ENCODE data around the gene ZNF583. TPM values are rescaled to one million over a fixed set of nuclear protein-coding genes. Genes with fewer than 3 reads are reported as not detected.

Gene ZNF583
- total RNA-seq (1 to 10 TPM; 4.1 to 7.9 (median 5.4) TPM), polyA plus RNA-seq (1 to 10 TPM; 3.3 to 4.9 TPM)
- long read RNA-seq, donor 1, full-length matches to known transcripts, result 2 of 2 reads
- long read RNA-seq, donor 1, partial matches to known transcripts, result 0 of 2 reads
- long read RNA-seq, donor 1, other reads (novel, unspliced or antisense), result 0 of 2 reads
- long read RNA-seq, donor 2, full-length matches to known transcripts, result 6 of 16 reads
- long read RNA-seq, donor 2, partial matches to known transcripts, result 0 of 16 reads
- long read RNA-seq, donor 2, other reads (novel, unspliced or antisense), result 10 of 16 reads
- long read RNA-seq, donor 3, full-length matches to known transcripts, result 3 of 4 reads
- long read RNA-seq, donor 3, partial matches to known transcripts, result 0 of 4 reads
- long read RNA-seq, donor 3, other reads (novel, unspliced or antisense), result 1 of 4 reads

DNA sequence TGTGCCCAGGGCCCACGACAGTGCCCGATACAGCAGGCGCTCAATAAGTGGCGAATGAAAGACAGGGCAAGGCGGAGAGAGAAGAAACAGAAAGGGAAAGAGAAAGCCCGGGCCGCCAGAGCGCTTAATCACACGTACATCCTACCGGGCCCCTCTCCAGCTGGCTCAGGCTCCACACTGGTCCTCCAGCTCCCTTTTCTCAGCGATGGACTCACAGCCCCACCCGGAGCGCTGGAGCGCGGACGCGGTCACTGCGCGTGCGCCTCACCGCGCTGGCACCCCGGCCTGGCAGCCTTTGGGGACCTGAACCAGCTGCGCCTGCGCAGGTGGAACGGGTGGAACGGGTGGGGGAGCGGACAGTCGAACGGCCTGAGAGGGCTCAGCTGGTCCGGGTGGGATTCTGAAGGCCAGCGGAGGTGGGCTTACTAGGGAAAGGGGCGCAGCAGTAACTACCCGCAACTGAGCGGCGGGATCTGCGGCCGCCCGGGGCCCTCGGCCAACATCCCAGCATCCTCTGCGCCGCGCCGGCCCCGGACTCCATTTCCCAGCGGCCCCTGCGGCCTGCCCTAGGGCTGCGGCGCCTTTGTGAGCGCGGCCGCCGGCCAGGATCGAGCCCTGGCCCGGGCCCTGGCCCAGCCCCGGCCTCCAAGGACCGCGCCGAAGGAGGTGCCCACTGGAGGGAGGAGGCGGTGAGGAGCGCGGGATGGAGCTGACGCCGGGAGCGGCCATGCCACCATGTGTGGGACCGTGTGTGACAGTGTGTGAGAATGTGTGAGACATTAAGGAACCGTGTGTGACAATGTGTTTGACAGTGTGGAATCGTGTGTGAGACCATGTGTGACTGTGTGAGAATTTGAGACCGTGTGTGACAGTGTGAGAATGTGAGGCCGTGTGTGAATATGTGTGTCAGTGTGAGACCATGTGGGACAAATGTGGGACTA is at the start of gene ZNF583:
TSS of gene ZNF583 (plus strand) at position 569 of the 941 bp plus-strand sequence. CDS start 2,783 bp downstream, outside the sequence.
- ATAC-seq (peak; percentile 95 to 99 (median 98)), DNase-seq (peak; percentile 96 to 98 (median 98))
- Histone ChIP-seq H3K27me3 (no peaks in the 10 kb centered on the region), H3K4me1 (peaks cover 0 to 19% (median 14%) of the 10 kb centered on the region in 12 donors), H3K9me3 (peaks cover 0 to 72% (median 39%) of the 10 kb centered on the region in 12 donors), H3K4me3 (peak within 1 kb of the TSS; percentile 51 to 91 (median 72)), H3K36me3 (peaks cover 0 to 33% (median 26%) of the 10 kb centered on the region in 9 donors), H3K27ac (peak within 1 kb of the TSS; percentile 89 to 99 (median 96))
- 0 to 1% (median 1%) methylated on average over 58 to 70 of the region's 70 CpGs for WGBS, 4 donors
- peak in 1 of 2 donors; percentile 60 for TF ChIP-seq POLR2A (IDR thresholded peaks at IDR 0.05)
- TF ChIP-seq CTCF (IDR thresholded peaks at IDR 0.05), result peak in 1 of 12 donors; percentile 8
- intact Hi-C loops (cut with DNase I), result loop anchor here in 6 of 10 donors (1.0 to 10.0 kb wide), 7 partner anchors 11 to 163 kb away; partner anchors contain the start of genes ZNF667 (in 4 of the 6), ZFP28 (in 2 of the 6), ZNF470 (in 2 of the 6) and ZNF582 (in 2 of the 6)

DNA sequence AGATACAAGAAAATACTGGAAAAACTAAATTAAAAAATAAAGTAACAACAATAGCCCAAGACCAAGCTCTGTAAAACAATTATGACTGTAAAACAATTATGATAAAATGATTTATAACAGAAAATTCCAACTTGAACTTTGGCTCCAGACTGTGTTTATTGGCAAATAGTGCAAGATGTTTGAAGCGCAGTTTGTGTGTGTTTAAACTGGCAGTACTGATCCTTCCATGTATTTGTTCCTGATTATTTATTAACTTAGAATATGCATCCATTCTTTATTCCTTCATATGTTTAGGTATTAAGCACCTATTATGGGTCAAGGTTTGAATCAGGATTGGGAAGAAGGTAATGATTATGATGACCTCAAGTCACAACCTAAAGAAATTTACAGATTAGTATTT is 48.6 kb upstream of the ZNF583 start:
- no peak for ATAC-seq
- no peaks in the 10 kb centered on the region for H3K27me3 ChIP-seq

DNA sequence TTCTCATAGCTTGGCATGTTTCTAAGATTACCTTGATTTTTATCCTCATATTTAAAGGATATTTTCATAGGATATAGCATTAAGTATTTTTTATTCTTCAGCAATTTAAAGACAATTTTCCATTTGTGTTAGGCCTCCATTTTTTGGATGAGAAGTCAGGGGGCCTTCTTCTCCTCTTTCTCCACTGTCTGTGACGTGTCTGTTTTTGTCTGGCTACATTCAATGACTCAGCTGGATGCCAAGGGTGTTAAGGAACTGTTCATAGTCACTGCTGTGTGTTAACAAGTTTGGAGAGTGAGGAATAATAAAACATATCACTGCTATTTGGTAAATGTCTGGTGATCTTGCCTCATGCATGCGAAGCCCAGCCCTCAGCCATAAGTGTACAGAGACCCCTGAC is 47.2 kb upstream of the ZNF583 start:
- Histone ChIP-seq H3K4me3 (no peak overlapping the region), H3K27me3 (no peaks in the 10 kb centered on the region), H3K9me3 (peaks cover 0 to 35% (median 12%) of the 10 kb centered on the region in 12 donors), H3K27ac (no peak overlapping the region), H3K4me1 (no peaks in the 10 kb centered on the region), H3K36me3 (peaks cover 0 to 17% (median 0%) of the 10 kb centered on the region in 9 donors)
- ATAC-seq (no peak), DNase-seq (no peak)
- TF ChIP-seq CTCF (IDR thresholded peaks at IDR 0.05) (no peak), POLR2A (IDR thresholded peaks at IDR 0.05) (no peak)
- intact Hi-C loops (cut with DNase I), result loop anchor here in 2 of 10 donors (10.0 kb wide), 2 partner anchors 182 to 282 kb away; partner anchors contain the start of gene GALP (in 1 of the 2)
- 69 to 78% (median 72%) methylated on average over 2 of the region's 2 CpGs for WGBS, 4 donors

More for the DNA sequence above, 48.6 kb upstream of the ZNF583 start:
- Histone ChIP-seq H3K27ac (no peak overlapping the region), H3K4me1 (no peaks in the 10 kb centered on the region), H3K4me3 (no peak overlapping the region), H3K9me3 (peaks cover 0 to 21% (median 6%) of the 10 kb centered on the region in 12 donors), H3K36me3 (peaks cover 0 to 6% (median 0%) of the 10 kb centered on the region in 9 donors)
- no peak for DNase-seq
- WGBS, 4 donors, result 92 to 99% (median 96%) methylated on average over 1 of the region's 1 CpG
- TF ChIP-seq POLR2A (IDR thresholded peaks at IDR 0.05) (no peak), CTCF (IDR thresholded peaks at IDR 0.05) (no peak)
- intact Hi-C loops (cut with DNase I), result loop anchor here in 2 of 10 donors (10.0 kb wide), 2 partner anchors 181 to 281 kb away; partner anchors contain the start of gene GALP (in 1 of the 2)

All from heart left ventricle (tissue), 16 donors.